GM19324 (cell line): ENCODE results near the gene KLLN.
"Not testable (repeated sequence)": the region's sequence is repeated elsewhere in the genome, so short reads cannot be mapped to it uniquely, and the experiment has no call there.

ENCODE experiments used
- ATAC-seq: cut with Tn5 transposase; IDR thresholded peaks from one replicate; pipeline ENCODE4 v1.9.1; 2021; ENCODE audit warnings: mild to moderate bottlenecking, moderate library complexity; ENCODE audit not compliant: unreplicated experiment, low FRiP score

Gene KLLN

DNA sequence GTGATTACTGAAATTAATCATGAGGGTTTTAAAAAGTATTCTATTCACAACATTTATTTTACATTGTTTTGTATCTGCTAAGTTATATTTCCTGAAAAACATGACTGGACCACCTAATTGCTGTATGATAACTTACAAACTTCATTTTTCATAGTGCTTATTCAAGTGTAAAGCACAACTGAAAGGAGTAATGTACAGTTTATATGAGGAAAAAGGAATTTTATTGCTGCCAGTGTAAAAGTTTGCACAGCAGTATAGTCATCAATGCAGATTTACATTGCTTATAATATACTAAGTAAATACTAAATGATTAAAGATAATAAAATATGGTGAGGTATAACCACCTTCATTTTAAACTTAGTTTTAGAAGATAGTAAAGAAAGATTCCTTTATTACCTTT, 4.1 kb upstream of the KLLN start:
- no peak for ATAC-seq

DNA sequence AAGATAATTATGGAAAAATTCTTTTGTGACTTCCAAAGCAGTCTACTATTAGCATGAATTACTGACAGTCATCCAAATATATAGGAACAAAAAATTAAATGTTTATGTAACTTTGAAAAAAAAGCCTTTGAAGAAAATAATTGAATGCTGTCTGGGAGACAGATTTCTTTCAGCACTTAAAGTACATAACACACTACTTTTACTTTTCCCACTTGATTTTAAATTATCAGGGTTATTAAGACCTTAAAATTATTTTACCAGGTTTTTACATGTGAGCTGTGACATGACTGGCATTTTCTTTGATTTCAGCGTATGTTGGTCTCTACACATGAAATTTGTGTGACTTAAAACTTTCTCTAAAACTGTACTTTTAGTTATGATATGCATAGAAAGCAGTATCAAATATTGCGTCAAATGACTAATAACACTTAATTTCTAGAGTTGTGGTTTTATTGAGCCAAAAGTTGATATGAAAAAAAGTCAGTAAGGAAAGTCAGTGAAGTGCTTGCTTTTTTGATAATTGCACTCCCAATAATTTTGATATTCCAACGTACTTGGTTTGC, 3.2 kb upstream of the KLLN start:
- ATAC-seq: no peak

DNA sequence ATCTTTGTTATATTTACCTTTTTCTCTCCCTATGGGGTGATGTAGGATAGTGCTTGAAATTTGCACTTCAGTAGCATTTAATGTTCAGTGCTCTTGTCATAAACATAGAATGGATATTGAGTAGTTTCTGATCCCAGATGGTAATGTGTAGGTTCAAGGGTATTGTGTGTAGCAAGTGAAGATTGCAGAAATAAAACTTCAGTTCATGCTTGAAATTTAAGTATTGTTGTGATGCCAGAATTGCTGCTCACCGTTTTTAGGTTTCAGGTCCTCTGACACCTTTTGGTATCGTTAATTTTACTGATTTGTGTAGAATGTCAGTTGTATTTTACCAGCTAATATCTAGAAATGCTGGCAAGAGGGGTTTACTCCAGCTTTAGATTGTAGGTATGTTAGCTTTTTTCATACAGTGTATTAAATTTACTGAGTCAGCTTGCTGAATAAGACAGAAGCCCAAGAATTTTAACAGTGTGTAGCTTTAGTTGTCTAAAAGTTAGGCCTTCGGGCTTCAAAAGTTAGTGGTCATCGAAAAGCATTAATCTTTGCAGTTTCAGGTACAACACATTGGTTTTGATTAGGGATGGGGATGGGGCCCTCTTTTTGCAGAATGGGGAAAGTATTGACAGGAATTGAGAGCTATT, 2.0 kb upstream of the KLLN start:
- no peak for ATAC-seq

DNA sequence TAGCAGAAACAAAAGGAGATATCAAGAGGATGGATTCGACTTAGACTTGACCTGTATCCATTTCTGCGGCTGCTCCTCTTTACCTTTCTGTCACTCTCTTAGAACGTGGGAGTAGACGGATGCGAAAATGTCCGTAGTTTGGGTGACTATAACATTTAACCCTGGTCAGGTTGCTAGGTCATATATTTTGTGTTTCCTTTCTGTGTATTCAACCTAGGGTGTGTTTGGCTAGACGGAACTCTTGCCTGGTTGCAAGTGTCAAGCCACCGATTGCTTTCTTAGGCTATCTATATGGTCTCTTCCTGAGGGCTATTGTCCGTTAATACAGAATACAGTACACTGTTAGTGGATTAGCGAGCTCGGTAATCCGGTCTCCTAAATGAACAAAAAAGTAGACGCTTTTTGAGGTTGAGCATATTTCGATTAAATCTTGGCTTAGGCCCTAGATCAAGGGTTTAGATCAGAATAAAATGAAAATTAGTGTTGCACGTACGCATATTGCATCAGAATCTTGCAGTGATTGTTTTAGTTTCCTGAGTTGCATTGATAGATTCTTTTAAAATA, 1.2 kb upstream of the KLLN start:
- no peak for ATAC-seq

DNA sequence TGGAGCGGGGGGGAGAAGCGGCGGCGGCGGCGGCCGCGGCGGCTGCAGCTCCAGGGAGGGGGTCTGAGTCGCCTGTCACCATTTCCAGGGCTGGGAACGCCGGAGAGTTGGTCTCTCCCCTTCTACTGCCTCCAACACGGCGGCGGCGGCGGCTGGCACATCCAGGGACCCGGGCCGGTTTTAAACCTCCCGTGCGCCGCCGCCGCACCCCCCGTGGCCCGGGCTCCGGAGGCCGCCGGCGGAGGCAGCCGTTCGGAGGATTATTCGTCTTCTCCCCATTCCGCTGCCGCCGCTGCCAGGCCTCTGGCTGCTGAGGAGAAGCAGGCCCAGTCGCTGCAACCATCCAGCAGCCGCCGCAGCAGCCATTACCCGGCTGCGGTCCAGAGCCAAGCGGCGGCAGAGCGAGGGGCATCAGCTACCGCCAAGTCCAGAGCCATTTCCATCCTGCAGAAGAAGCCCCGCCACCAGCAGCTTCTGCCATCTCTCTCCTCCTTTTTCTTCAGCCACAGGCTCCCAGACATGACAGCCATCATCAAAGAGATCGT, 690 bp upstream of the KLLN start:
- ATAC-seq: not testable (repeated sequence)

DNA sequence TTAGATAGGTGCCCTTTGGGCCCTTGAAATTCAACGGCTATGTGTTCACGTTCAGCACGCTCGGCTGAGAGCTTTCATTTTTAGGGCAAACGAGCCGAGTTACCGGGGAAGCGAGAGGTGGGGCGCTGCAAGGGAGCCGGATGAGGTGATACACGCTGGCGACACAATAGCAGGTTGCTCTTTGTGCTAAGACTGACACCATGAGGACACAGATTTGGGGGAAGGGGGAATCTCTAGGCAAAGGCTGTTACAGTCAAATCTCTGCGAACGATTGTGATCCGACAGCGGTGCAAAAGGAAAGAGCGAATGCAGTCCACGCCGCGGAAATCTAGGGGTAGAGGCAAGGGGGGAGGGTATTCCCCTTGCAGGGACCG, 667 bp downstream of the KLLN start:
- ATAC-seq: peak; percentile 12

DNA sequence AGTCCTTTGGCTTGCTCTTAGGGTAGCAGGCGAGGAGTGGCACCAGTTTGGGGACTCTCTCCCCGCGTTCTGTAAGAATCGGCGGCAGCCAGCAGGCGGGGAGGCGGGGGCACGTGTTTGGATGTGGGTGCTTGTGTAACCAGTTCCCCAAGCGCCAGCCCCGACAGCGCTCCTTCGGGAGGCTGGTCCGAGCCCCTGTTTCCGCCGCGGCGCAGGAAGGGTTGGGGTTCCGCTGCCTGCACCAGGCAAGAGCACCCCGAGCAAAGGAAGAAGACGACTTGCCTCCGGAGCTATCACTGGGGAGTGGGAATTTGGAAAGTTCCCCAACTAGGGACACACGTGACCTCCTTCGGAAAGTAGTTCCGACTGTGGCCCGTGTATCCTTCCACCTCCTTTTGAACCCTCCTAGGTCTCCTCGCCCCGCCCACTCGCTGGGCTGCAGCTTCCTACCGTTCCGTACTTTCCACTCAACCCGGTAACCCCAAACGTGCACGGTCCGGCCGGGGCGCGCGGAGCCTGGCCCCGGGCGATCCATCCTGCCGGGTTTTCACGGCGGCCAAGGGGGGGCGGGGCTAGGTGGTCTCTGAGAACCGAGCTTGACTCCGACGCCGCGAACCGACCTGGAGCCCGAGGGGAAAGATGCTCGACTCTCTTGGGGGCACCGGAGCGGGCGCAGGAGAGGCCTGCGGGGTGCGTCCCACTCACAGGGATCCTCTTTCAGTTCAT, 1.2 kb downstream of the KLLN start:
- ATAC-seq: peak; percentile 67

DNA sequence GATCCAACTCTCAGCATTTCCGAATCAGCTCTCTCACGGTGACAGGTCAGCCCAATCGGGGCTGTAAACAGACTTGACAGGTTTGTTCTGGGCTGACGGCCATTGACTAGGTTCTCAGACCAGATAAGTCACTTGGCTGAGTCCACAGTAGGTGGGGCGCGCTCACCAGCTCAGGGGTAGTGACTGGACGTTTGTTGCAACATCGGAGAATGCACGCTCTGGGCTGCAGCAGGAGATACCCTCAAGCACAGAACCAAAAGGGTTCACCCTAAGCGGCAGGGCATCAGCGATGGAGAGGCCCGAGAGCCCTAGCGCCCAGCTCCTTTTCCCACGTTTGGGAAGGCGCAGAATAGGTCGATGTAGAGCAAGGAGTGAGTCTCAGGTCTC, 1.8 kb downstream of the KLLN start:
- ATAC-seq: peak; percentile 5

DNA sequence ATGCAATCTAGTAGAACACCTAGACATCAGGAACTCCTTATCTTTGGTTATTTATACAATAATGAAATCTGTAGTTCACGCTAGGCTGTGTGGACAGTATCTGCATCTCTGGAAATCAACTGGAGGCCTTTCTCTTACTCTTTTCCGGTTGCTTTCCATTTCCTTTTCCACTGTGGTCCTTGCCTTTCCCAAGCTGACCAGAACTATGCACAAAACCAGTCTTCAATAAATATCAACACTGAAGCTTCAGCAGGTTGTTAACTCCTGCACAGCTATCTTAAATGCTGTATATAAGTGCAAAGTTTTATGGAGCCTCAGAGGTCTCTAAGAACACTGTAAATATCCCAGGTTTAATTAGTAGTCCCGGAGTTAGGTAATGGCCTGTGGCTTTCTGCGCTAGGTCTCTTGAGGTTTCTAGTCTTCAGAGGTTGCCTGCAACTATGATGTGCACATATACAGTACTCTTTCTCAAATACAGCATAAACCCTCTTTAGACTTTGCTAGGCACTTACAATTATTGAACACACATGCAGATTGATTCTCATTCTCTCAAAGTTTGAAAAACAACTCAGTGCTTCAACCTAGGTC, 2.4 kb downstream of the KLLN start:
- ATAC-seq: no peak

DNA sequence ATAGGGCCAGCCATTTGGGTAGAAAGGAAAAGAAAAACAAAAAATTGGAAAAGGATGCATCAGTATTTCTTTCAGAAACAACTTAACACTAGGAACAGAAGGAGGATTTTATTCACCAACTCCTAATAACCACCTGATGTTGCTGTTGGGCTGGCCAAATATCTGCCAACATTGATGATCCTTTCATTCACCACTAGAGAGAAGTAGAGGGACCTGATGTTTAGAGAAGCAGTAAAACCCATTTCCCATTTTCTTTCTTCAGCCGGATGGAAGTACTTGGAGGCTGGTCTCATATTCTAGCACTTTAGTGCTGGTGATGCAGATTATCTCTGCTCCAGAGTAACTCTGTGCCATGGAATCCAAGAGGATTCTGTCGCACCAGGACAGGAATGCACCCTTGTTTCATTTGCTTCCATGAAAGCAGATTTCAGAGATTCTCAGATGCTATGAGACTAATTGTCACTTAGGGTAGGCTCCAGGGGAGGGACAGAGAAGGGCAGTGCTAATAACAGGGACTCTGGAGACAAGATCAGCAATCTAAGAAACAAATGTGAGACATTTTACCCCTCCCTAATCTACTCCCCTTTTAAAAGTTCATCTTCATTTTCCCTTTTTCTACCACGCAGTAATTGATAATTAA, 3.1 kb downstream of the KLLN start:
- ATAC-seq: no peak

DNA sequence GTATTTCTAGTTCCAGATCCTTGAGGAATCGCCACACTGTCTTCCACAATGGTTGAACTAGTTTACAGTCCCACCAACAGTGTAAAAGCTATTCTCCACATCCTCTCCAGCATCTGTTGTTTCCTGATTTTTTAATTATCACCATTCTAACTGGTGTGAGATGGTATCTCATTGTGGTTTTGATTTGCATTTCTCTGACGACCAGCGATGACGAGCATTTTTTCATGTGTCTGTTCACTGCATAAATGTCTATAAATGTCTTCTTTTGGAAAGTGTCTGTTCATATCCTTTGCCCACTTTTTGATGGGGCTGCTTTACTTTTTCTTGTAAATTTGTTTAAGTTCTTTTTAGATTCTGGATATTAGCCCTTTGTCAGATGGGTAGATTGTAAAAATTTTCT, 7.7 kb downstream of the KLLN start:
- not testable (repeated sequence) for ATAC-seq

DNA sequence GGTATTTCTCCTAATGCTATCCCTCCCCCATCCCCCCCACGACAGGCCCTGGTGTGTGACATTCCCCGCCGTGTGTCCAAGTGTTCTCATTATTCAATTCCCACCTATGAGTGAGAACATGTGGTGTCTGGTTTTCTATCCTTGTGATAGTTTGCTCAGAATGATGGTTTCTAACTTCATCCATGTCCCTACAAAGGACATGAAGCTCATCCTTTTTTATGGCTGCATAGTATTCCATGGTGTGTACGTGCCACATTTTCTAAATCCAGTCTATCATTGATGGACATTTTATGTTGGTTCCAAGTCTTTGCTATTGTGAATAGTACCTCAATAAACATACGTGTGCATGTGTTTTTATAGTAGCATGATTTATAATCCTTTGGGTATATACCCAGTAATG, 8.1 kb downstream of the KLLN start:
- not testable (repeated sequence) for ATAC-seq

DNA sequence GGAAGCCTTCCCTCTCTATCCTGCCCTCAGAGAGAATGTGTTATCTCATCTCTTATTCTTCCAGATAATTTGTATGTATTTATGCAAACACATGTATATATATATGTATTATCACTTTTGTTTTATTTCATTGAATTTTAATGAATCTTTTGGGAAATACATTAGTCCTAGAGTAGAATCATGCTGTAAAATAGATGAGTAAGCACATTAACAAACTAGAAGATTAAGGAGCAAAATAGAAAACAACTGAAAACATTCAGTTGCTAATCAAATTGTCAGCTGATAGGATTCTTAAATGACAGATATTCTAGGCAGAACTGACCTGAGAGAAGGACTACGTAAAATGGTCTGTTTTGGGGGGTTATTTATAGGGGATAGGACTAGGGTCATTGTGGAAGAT, 11.2 kb downstream of the KLLN start:
- no peak for ATAC-seq

DNA sequence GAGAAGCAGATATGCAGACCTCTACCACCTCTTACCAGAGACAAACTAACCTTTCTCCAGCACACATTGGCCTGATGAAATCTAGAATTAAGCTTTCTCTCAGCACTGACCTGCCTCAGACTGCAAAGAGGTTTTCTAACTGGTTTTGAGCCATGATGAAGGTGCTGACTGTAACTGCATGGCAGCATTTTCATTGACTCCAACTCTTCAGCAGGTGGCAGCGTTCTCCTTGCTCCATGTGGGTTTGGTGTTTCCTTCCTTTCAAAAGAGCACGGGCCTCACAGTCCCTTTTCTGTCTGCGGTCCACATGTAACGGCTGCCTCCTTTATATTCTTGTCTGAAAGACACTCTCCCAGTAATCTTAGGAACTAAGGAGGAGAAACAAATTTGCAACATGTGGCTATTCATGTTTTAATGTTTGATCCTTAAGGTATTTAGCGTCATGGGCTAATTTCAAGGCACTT, 12.6 kb downstream of the KLLN start:
- no peak for ATAC-seq

DNA sequence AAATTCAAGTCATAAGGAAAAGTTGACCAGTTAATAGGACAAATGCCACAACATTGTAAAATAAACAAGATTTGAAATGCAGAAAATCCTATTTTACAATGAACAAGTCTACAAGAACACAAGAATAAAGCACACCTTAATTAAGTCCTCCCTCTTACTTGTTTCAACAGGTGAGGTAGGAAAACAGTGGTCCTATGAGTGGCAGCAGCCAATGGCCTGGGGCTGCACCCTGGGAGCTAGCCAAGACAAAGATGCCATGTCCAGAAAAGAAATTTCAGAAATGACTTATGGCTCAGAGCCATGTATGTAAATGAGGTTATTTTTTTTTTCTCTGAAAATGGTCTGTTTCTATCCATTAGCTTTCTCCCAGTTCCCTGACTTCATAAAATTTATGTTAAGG, 14.3 kb downstream of the KLLN start:
- ATAC-seq: no peak

DNA sequence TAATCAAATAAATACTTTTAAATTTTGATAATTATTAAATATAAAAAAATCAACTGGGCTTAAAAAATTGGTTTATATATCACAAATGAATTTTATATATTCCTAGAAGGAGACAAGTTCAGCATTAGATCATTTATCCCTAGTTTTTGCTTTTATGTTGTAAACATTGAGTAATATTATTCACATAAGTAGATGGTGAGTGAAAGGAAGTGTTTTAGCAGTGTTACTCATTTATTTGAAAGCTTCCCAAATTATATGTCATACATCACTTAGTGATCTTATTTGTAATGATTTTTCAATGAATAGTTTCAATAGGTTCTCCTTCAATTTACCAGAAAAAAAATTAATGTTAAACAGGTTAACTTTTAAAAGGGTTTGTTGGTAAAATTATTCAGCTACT, 15.8 kb downstream of the KLLN start:
- no peak for ATAC-seq

DNA sequence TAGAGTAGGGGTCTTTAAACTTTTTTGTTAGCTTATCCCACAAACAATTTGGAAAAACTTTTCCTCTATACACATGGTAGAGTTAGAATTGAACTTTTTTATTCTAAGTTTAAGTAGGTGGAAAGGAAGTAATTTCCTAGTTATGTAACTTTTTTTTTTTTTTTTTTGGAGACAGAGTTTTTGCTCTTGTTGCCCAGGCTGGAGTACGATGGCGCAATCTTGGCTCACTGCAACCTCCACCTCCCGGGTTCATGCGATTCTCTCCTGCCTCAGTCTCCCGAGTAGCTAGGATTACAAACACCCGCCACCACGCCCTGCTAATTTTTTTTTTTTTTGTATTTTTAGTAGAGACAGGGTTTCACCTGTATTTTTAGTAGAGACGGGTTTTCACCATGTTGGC, 16.6 kb downstream of the KLLN start:
- not testable (repeated sequence) for ATAC-seq

DNA sequence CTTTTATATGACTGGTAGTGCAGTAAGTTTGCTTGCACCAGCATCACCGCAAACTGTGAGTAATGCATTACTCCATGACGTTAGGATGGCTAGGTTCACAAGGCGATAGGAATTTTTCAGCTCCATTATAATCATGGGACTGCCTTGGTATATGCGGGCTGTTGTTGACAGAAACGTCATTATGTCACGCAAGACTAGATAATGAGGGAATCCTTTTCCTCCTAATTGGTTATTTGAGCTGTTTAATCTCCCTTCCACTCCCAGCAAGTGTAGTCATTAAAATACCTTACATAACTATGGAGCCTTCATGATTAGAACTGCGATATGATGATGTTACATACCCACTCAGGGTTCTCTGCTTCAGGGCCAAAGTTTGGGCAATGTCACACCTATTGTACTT, 17.3 kb downstream of the KLLN start:
- ATAC-seq: no peak

DNA sequence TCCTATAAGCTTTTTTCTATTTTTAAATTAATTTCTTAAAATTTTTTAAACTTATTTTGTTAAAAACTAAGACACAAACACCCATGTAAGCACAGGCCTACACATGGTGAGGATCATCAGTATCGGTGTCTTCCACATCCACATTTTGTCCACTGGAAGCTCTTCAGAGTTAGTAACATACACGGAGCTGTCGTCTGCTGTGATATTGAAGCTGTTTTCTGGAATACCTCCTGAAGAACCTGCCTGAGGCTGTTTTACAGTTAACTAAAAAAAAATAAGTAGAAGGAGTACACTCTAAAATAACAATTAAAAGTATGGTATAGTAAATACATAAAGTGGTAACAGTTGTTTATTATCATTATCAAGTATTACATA, 17.7 kb downstream of the KLLN start:
- ATAC-seq: no peak

DNA sequence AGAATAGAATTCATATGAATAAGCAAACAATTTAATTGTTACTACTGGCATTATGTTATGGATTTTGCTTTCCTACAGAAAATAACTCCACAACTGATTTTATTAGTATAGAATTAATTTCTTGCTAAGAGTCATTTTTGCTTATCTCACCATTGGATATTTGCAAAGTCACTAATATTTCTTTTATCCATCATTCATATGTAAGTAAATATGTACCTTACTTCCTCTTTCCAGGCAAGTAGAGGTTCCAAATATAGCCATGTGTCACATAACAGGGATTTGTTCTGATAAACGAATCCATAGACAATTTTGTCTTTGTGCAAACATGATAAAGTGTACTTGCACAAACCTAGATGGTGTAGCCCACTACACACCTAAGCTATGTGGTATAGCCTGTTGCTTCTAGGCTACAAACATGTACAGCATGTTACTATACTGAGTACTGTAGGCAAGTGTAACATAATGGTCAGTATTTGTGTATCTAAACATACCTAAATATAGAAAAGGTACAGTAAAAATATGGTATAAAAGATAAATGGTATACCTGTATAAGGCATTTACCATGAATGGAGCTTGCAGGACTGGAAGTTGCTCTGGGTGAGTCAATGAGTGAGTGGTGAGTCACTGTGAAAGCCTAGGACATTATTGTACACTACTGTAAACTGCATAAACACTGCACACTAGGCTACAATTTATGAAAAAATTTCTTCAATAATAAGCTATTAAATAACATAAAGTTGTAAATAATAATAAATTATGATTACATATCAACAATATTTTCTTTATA, 18.3 kb downstream of the KLLN start:
- no peak for ATAC-seq
